GM18951 (cell line): ENCODE results near the gene GPR132.
"Not testable (repeated sequence)": the region's sequence is repeated elsewhere in the genome, so short reads cannot be mapped to it uniquely, and the experiment has no call there.

Source experiments
- POLR2A ChIP-seq: IDR thresholded peaks from 4 replicates; pipeline ENCODE4 v1.6.1; 2011; ENCODE audit warnings: mild to moderate bottlenecking; ENCODE audit not compliant: insufficient read length, insufficient read depth; ENCODE audit errors: extremely low read depth
- in situ Hi-C: fragments of 300-500 bp; cut with MboI; formaldehyde crosslinking; loops from one replicate; pipeline ENCODE4 v1.12.0; 2022; ENCODE audit warnings: low sequenced_read_pairs, mixed read lengths, inconsistent platforms; ENCODE audit not compliant: unreplicated experiment

GPR132 gene

DNA sequence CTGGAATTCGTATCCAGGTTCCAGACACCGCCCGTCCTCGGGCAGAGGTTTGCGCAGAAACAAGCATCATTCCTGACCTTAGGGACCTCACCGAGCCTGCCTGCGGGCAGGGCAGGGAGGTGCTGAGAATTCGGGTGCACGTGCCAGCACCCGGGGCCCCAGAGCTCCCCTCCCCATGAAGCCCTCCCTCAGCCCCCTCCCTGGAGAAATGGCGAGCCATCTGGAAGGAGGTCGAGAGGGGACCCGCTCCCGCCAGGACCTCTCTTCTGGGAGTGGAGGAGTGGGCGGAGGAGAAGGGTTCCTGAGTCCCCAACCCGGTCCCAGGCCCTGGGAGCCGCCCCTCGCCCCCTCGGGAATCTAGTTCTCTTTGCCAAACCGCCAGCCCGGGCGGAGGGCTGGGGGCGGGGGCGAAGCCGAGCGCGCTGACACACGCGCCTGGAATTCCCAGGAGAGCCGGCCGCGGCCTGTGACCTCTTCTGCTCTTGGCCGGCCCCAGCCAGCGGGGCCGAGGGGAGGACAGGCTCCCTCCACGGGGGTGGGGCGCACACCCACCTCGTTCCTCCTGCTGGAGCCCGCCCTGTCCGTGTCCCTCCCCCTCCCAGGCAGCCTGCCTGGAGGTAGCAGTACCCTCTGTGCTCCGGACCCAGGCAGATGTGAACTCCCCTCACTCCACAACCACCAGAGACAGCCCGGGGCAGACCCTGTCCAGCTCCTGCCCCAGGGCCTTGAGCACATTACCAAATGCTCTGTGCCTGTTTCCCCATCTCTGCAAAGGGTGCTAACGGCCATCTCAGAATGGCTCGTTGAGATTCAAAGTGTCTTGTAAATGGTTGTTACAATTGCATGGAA is 23.0 kb upstream of the GPR132 start:
- TF ChIP-seq POLR2A = no peak
- in situ Hi-C loops = no loop called here

DNA sequence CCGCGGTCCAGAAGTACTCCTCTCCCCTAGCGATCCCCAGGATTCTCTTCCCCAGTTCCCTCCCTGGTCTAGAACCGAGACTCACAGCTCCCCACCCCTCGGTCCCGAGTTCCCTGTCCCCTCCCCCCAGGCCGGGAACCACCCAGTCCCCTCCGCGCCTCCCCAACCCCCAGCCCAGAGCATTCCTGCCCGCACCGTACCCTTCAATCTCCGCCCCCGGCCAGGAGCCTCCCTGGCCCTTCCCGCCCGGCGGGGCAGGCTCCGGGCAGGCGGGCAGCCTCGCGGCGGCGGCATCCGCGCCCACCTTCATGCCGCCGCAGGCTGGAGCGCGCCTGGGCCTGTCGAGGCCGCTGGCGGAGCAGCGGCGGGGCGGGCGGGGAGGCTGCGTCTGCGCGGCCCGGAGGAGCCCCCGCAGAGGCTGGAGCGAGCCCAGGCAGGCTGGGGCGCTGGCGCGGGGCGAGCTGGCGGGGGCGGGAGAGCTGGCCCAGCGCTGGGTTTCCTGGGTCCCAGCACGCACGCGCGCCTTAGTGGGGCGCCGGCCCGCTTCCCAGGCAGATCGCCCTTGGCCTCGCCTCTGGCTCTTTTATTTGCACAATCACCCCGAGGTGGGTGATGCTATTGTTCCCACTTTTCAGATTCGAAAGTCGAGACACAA is 22.2 kb upstream of the GPR132 start:
- TF ChIP-seq POLR2A = peak; percentile 34
- in situ Hi-C loops = no loop called here

DNA sequence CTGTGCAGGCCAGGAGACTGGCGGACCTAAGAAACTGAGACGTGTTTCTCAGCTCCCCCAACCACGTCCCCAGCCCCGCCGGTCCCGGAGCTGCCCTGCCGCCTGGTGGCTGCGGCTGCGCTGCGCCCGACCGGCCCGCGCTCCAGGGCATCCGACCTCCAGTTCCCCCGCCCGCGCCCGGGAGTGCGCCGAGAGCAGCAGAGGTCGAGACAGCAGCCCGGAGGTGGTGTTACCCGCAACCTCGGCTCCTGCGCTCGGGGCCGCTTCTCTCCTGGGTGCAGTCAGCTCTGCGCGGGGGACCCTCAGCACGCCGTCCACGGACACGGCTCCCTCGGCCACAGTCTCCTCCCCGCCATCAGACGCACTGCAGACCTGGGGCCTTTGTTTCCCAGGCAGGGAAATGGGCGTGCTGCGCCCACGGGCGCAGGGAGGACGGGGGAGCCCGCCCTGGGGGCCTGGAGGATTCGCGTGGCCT is 21.6 kb upstream of the GPR132 start:
- in situ Hi-C loops = no loop called here
- peak; percentile 66 for TF ChIP-seq POLR2A

DNA sequence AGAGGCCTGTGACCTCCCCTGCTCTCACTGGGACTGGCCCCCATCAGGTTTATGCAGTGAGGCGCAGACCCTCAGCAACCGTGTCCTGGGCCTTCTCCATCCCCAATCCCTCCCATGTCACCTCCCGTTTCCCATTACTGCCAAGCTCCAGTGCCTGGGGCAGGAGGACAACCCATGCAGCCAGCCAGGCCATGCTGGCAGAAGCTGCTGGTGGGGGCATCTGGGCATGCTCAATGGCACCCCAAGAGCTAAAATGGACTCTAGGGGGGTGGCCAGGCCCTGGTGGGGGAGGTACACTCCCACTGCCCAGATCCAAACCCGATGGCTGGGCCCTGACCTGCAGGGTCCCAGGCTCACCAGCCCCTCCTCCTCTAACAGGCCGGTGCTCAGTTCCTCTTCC is 20.5 kb upstream of the GPR132 start:
- TF ChIP-seq POLR2A = no peak
- in situ Hi-C loops = no loop called here

DNA sequence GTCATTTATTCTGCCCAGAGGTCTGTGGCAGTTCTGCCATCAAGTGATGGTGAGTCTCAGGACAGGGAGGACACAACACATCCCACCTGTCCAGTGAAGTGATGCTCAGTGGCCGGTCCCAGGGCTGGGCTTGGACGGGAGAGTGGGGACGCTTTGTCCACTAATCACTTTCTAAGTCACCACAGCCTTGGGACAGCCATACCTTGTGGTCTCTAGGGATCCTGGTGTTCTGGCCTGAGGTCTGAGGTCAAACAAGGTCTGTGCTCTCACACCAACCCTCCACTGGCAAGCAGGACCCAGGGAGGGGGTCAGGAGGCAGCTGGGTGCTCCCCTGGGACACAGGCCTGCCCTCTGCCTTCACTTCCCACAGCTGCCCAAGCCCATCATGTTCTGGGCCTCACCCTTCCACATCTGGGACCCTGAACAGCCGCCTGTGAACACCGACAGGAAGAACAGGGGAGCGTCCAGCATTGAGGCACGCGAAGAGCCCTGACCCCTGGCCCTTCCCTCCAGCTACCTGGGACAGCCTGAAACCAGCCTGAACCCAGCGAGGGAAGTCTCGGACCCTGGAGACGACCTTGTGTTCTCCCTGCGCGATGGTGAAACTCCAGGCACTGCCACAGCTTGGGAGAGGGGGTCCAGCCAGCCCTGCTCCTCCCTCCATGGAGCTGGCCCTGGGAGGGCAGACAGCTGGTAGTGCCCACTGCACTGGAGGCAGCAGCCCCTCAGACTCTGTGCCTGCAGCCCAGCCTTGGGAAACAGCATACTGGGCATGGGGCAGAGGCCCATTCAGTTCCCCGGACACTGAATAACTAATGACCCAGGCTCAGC is 19.7 kb upstream of the GPR132 start:
- in situ Hi-C loops = no loop called here
- no peak for TF ChIP-seq POLR2A

DNA sequence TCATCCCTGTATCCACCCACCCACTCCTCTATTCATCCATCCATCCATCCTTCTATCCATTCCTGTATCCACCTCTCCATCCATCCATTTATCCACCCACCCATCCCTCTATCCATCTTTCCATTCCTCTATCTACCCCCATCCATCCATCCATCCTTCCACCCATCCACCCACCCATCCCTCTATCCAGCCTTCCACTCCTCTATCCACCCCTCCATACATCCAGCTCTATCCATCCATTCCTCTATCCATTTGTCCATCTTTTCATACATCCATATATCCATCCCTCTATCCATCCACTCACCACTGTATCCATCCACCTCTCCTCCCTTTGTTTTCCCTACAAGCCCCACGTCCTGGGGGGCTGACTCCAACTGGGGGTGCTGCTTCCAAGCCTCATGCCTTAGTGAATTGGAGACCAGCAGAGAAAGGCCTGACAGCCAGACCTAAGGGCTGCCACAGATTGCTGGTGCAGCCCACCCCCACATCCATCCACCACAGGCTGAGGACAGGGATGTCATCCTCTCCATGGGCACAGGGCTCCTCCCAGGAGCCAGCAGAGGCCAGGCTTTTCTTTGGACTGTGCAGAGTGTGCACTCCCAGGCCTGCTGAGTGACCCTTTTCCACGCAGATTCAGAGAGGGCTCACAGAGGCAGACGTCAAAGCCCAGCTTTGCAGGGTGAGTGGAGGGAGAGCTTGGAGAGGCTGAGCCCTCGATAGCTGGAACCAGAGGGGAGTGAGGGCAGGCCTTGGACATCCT is 18.9 kb upstream of the GPR132 start:
- no peak for TF ChIP-seq POLR2A
- in situ Hi-C loops = no loop called here

DNA sequence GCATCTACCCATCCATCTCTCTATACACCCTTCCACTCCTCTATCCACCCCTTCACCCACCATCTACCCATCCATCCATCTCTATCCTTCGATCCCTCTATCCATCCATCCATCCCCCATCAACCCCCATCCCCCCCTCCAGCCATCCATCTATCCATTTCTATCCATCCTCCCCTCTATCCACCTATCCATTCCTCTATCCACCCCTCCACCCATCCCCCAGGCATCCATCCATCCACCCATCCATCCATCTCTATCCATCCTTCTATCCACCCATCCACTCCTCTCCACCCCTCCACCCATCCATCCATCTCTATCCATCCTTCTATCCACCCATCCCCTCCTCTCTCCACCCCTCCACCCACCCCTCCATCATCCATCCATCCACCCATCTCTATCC is 17.5 kb upstream of the GPR132 start:
- TF ChIP-seq POLR2A = no peak
- in situ Hi-C loops = no loop called here

DNA sequence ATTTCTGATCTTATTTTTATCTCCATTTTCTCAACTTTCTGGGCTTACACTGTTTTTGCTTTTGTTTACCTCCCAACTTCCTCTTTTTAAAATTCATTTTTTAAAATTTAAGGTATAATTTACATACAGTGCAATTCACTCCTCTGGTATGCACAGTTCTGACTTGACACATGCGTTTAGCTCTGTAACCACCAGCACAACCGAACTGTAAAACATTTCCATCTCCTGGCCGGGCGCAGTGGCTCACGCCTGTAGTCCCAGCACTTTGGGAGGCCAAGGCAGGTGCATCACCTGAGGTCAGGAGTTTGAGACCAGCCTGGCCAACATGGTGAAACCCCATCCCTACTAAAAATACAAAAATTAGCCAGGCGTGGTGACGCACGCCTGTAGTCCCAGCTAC is 16.2 kb upstream of the GPR132 start:
- in situ Hi-C loops = not testable (repeated sequence)

DNA sequence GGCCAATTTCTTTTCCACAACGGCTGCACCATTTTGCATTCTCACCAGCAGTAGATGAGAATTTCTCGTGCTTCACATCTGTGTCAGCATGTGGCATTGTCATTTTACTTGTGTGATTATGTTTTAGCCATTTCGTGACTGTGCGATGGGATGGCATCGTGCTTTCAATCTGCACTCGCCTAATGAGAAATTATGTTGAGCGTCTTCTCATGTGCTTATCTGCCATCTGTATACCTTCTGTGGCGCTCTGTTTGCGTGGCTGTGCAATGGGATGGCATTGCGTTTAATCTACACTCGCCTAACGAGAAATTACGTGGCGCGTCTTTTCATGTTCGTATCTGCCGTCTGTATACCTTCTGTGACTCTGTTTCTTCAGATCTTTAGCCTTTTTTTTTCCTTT is 14.9 kb upstream of the GPR132 start:
- in situ Hi-C loops = no loop called here
- TF ChIP-seq POLR2A = no peak

DNA sequence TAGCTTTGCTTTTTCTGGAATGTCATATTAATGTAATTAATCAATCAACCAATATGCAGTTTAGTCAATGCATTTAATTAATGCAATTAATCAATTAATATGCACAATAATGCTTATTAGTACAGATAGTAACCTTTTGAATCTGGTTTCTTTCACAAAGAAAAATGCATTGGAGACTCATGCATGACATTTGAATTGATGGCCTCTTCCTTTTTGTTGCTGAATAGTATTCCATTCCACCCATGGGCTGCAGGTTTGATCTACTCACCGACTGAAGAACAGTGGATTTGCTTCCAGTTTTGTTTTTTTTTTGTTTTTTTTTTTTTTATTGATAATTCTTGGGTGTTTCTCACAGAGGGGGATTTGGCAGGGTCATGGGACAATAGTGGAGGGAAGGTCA is 13.1 kb upstream of the GPR132 start:
- in situ Hi-C loops = no loop called here
- TF ChIP-seq POLR2A = no peak

DNA sequence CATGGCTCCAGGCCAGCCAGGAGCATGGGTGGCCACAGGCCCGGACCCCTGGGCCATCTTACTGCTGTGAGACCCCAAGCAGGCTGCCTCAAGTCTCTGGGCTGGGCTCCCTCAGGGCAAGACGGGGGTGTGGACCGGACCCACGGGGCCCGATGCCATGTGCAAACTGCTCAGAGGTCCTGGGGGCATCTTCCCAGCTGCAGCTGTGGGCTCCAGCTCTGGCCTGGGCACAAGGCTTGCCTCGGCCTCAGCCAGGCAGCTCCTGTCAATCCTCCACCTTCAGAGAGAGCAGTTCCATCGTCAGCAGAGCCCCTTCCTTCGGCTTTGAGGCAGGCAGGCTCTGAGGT is 12.4 kb upstream of the GPR132 start:
- no peak for TF ChIP-seq POLR2A
- in situ Hi-C loops = no loop called here

DNA sequence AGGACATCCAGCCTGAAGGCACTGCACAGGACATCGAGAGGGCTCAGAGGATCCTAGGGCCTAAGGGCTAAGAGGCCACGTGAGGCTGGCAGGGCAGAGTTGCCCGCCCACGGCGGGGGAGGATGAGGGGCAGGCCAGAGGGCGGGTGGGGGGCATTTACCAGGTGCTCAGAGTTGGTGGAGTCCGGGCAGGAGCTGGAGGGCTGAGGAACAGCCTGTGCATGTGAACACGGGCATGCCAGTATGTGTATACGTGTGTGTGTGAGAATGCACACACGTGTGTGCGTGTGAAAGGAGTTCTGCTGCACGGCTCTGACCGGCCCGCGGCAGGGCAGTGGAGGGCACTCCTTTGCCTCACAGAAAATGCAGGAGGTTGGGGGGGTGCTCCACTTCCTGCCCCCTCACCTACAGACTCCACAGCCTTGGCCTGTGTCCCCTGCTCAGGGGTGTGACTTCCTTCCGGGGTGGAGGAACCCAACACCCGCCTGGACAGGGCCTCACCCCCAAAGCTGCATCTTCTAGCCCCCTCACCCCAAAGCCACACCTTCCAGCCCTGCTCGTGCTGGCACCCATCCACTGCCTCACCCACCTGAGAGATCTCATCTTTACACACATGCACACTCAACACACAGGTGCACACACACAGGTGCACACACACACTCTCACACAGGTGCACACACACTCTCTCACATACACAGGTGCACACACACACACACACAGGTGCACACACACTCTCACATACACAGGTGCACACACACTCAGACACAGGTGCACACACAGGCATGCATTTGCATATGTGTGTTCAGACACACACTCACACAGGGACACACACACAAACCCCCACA is 11.8 kb upstream of the GPR132 start:
- in situ Hi-C loops = no loop called here
- no peak for TF ChIP-seq POLR2A

DNA sequence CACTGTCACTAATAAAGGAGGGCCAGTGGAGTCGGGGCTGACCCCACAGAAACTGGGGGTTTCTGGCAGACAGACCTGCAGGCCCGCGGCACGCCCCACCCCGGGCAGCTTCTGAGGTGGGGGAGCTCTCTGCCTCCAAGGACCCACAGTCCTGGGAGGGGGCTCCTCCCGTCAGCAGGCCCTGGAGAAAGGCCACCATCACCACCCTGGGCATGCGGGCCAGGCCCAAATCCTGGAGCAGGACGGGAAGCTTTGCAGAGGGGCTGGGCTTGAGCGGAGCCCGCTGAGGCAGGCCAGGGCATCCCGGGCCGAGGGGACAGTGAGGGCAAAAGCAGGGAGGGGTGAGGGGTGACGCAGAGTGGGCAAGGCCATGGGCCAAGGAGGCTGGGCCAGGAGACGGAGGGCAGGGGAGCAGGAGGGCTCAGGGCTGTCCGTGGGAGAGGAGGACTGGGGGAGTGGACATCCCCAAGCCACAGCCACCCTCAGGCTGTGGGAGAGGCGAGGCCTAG is 11.1 kb upstream of the GPR132 start:
- TF ChIP-seq POLR2A = no peak
- in situ Hi-C loops = no loop called here
